ENCODE data around the gene SQSTM1. TPM values are rescaled to one million over a fixed set of nuclear protein-coding genes. Genes with fewer than 3 reads are reported as not detected.
A peak's percentile ranks its signal among the peaks of the same experiment; 100 is the strongest.

Gene SQSTM1
- total and polyA plus RNA-seq, 2 donors (not counting 1 experiment from before 2014, with no cell fraction given) = 72.2 to 400 TPM

DNA sequence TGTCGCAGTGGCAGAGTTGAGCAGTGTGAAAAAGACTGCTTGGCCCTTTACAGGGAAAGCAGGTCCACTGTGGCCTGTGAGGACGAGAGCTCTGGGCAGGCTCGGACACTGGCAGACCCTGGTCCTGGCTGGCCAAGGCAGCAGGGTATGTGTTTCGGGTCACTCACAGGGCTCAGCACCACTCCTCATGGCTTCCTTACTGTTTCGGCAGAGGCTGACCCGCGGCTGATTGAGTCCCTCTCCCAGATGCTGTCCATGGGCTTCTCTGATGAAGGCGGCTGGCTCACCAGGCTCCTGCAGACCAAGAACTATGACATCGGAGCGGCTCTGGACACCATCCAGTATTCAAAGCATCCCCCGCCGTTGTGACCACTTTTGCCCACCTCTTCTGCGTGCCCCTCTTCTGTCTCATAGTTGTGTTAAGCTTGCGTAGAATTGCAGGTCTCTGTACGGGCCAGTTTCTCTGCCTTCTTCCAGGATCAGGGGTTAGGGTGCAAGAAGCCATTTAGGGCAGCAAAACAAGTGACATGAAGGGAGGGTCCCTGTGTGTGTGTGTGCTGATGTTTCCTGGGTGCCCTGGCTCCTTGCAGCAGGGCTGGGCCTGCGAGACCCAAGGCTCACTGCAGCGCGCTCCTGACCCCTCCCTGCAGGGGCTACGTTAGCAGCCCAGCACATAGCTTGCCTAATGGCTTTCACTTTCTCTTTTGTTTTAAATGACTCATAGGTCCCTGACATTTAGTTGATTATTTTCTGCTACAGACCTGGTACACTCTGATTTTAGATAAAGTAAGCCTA, 15.7 kb downstream of the SQSTM1 start:
- WGBS (ENCODE audit: insufficient coverage) = 85% methylated on average over 16 of the region's 19 CpGs
- Histone ChIP-seq H4K20me1 (ENCODE audit: control insufficient read depth, insufficient read depth, low read length, poor library complexity, severe bottlenecking) (peaks cover 32% of the 10 kb centered on the region), H3K27me3 (replicated peaks in 1 of 4; ENCODE audit: control extremely low read depth in 1 of 4, control insufficient read depth in 3 of 4, insufficient read depth in 4 of 4, low read length in 3 of 4) (no peaks in the 10 kb centered on the region), H3K4me1 (ENCODE audit: control insufficient read depth in 2 of 2, insufficient read depth in 2 of 2, low read length in 2 of 2) (peaks cover 3 to 8% of the 10 kb centered on the region in 2 donors), H3K9ac (ENCODE audit: low read length) (no peak overlapping the region), H3K36me3 (replicated peaks in 1 of 2; ENCODE audit: control extremely low read depth in 1 of 2, control insufficient read depth in 1 of 2, extremely low read depth in 1 of 2, insufficient read depth in 2 of 2, low read length in 1 of 2) (peaks cover 2 to 65% of the 10 kb centered on the region in 2 experiments), H3K4me3 (ENCODE audit: control extremely low read depth in 1 of 5, extremely low read depth in 1 of 5, insufficient read depth in 1 of 5, low read depth in 2 of 5, low read length in 4 of 5) (no peak overlapping the region), H3K4me2 (replicated peaks; ENCODE audit: low read depth, low read length, poor library complexity, severe bottlenecking) (no peak overlapping the region), H3K27ac (ENCODE audit: low read length in 2 of 2) (peak overlapping the region in 1 of 2 donors; percentile 66), H3K9me3 (ENCODE audit: control extremely low read depth in 1 of 3, control insufficient read depth in 2 of 3, insufficient read depth in 1 of 3, low read length in 2 of 3) (no peaks in the 10 kb centered on the region), H2AFZ (ENCODE audit: insufficient read depth, low read depth, low read length, poor library complexity, severe bottlenecking) (no peak overlapping the region), H3K79me2 (ENCODE audit: control insufficient read depth, insufficient read depth, low read length) (no peaks in the 10 kb centered on the region)
- no peak overlapping the region for H3K4me3 Mint-ChIP-seq
- CTCF ChIA-PET = interaction anchor here (0.8 to 2.4 kb wide), 6 partner anchors 14 to 70 kb away, joined by 3 to 12 read pairs (median 6); no protein-coding TSS in a partner anchor
- no peaks in the 10 kb centered on the region for H3K27me3 Mint-ChIP-seq
- POLR2A ChIA-PET = interaction anchor here (0.6 to 1.2 kb wide), 4 partner anchors 12 to 139 kb away, joined by 3 to 4 read pairs (median 3); no protein-coding TSS in a partner anchor
- H3K4me1 Mint-ChIP-seq = peaks cover 9% of the 10 kb centered on the region
- peak; percentile 74 for DNase-seq
- intact Hi-C loops (cut with micrococcal nuclease) = loop anchor here (5.0 kb wide), 1 partner anchor 34 kb away; no protein-coding TSS in a partner anchor
- no peaks in the 10 kb centered on the region for H3K9me3 Mint-ChIP-seq (ENCODE audit: insufficient read depth)
- peak; percentile 84 for ATAC-seq (ENCODE audit: low read depth)
- TF ChIP-seq EZH2 (IDR thresholded peaks at IDR 0.05; ENCODE audit: borderline replicate concordance, insufficient read depth, low read depth, low read length, poor library complexity, severe bottlenecking) = no peak
- TF ChIP-seq, protein P1, sequence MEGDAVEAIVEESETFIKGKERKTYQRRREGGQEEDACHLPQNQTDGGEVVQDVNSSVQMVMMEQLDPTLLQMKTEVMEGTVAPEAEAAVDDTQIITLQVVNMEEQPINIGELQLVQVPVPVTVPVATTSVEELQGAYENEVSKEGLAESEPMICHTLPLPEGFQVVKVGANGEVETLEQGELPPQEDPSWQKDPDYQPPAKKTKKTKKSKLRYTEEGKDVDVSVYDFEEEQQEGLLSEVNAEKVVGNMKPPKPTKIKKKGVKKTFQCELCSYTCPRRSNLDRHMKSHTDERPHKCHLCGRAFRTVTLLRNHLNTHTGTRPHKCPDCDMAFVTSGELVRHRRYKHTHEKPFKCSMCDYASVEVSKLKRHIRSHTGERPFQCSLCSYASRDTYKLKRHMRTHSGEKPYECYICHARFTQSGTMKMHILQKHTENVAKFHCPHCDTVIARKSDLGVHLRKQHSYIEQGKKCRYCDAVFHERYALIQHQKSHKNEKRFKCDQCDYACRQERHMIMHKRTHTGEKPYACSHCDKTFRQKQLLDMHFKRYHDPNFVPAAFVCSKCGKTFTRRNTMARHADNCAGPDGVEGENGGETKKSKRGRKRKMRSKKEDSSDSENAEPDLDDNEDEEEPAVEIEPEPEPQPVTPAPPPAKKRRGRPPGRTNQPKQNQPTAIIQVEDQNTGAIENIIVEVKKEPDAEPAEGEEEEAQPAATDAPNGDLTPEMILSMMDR (IDR thresholded peaks at IDR 0.05) = no peak
- H3K27ac Mint-ChIP-seq = peak overlapping the region; percentile 77

Data from B cell (primary cell).